ENCODE results near the gene ARL1. TPM values are rescaled to one million over a fixed set of nuclear protein-coding genes. Genes with fewer than 3 reads are reported as not detected.
"Not testable (repeated sequence)": the region's sequence is repeated elsewhere in the genome, so short reads cannot be mapped to it uniquely, and the experiment has no call there.

ARL1 gene
- total and polyA plus RNA-seq, 2 of the 4 experiments (the other 2 are of a cell fraction), result 124 to 163 TPM

GRCh38 chr12:101391181-101391580 is 16.4 kb downstream of the ARL1 start:
- H2AK9ac ChIP-seq (replicated peaks; ENCODE audit: low read depth, low read length, poor library complexity); ATAC-seq (ENCODE audit: low read depth); H3K4me2 ChIP-seq (ENCODE audit: low read depth, low read length); H3K4me1 ChIP-seq (ENCODE audit: control insufficient read depth, insufficient read depth, low read length); POLR2A ChIA-PET (ENCODE audit: unreplicated experiment); H2BK120ac ChIP-seq (ENCODE audit: low read depth, low read length); CTCF ChIA-PET; H3K18ac ChIP-seq (ENCODE audit: low read depth, low read length); H3K9me3 ChIP-seq (ENCODE audit: control insufficient read depth, insufficient read depth, low read length); DNase-seq; H4K91ac ChIP-seq (ENCODE audit: insufficient read depth, low read depth, low read length); H4K8ac ChIP-seq (ENCODE audit: low read depth in 2 of 2, low read length in 2 of 2); H2BK15ac ChIP-seq (ENCODE audit: low read depth, low read length); H3K56ac ChIP-seq (ENCODE audit: extremely low read depth, insufficient read depth, low read length); H3K79me1 ChIP-seq (ENCODE audit: low read depth in 1 of 2, low read length in 2 of 2); H3K9ac ChIP-seq (ENCODE audit: low read depth, low read length); H3K4ac ChIP-seq (ENCODE audit: low read depth, low read length); intact Hi-C loops (cut with micrococcal nuclease); in situ Hi-C loops (cut with MboI; ENCODE audit: low sequenced_read_pairs); H4K20me1 ChIP-seq (ENCODE audit: insufficient read depth, low read length); H3K14ac ChIP-seq (replicated peaks; ENCODE audit: low read depth, low read length); H3K23ac ChIP-seq (ENCODE audit: low read depth, low read length); H3K27ac ChIP-seq (ENCODE audit: insufficient read depth, low read length); H2AFZ ChIP-seq (replicated peaks; ENCODE audit: low read length, poor library complexity); H4K5ac ChIP-seq (ENCODE audit: low read depth, low read length); H2BK20ac ChIP-seq (ENCODE audit: low read depth, low read length); dilution Hi-C loops (cut with HindIII; ENCODE audit: low sequenced_read_pairs, unreplicated experiment); H3K4me3 ChIP-seq (ENCODE audit: insufficient read depth, low read depth, low read length); H3K27me3 ChIP-seq (ENCODE audit: control insufficient read depth, insufficient read depth, low read length); H3K9me1 ChIP-seq (ENCODE audit: insufficient read depth, low read length); H2AK5ac ChIP-seq (ENCODE audit: low read depth, low read length); BruUV-seq (replicated peaks); H2BK5ac ChIP-seq (ENCODE audit: low read depth, low read length, poor library complexity, severe bottlenecking): not testable (repeated sequence)
- WGBS, 2 experiments (ENCODE audit: extremely low coverage in 2 of 2, insufficient read length in 1 of 2), result no CpG with 5 or more reads among the region's 3 CpGs
- peaks cover 14% of the 10 kb centered on the region for H3K36me3 ChIP-seq (ENCODE audit: control insufficient read depth, insufficient read depth, low read length)
